ENCODE results near the gene SCUBE3.

Gene SCUBE3

GRCh38 chr6:35294308-35294945 is 80.7 kb downstream of the SCUBE3 start:
- Histone ChIP-seq H3K4me1 (ENCODE audit: insufficient read depth, low read length) (peaks cover 27% of the 10 kb centered on the region), H3K79me2 (ENCODE audit: insufficient read depth, low read length) (peaks cover 18% of the 10 kb centered on the region), H3K4me3 (ENCODE audit: low read depth in 1 of 2, low read length in 2 of 2) (no peak overlapping the region), H3K4me2 (ENCODE audit: insufficient read depth, low read length) (no peak overlapping the region), H4K20me1 (ENCODE audit: insufficient read depth, low read length) (0 out of 2 replicates have a peak, but pooled peaks cover 3% of the 10 kb centered on the region), H3K27ac (ENCODE audit: low read length) (no peak overlapping the region), H3K27me3 (ENCODE audit: insufficient read depth, low read length, poor library complexity) (no peaks in the 10 kb centered on the region), H2AFZ (ENCODE audit: low read depth, low read length) (no peak overlapping the region), H3K36me3 (ENCODE audit: insufficient read depth, low read length) (peaks cover 70% of the 10 kb centered on the region), H3K9ac (ENCODE audit: low read depth, low read length) (no peak overlapping the region), H3K9me3 (ENCODE audit: insufficient read depth, low read length, severe bottlenecking) (no peaks in the 10 kb centered on the region)
- DNase-seq (peak; percentile 59), ATAC-seq (ENCODE audit: insufficient read depth, low read depth) (0 out of 3 replicates have a peak, but pooled peaks have one; percentile 18)
- TF ChIP-seq EZH2 (IDR thresholded peaks at IDR 0.05; ENCODE audit: borderline replicate concordance, low read depth, low read length, severe bottlenecking) = no peak
- TF ChIP-seq CTCF (IDR thresholded peaks at IDR 0.05; ENCODE audit: borderline replicate concordance, extremely low read depth, low read length, poor library complexity, severe bottlenecking) = peak; percentile 83

- Histone ChIP-seq H3K27ac (ENCODE audit: low read length) (no peak overlapping the region), H3K36me3 (ENCODE audit: insufficient read depth, low read length) (peaks cover 65% of the 10 kb centered on the region), H2AFZ (ENCODE audit: low read depth, low read length) (no peak overlapping the region), H3K4me3 (ENCODE audit: low read depth in 1 of 2, low read length in 2 of 2) (no peak overlapping the region), H3K4me1 (ENCODE audit: insufficient read depth, low read length) (peaks cover 33% of the 10 kb centered on the region), H3K27me3 (ENCODE audit: insufficient read depth, low read length, poor library complexity) (no peaks in the 10 kb centered on the region), H3K79me2 (ENCODE audit: insufficient read depth, low read length) (peaks cover 24% of the 10 kb centered on the region), H3K4me2 (ENCODE audit: insufficient read depth, low read length) (no peak overlapping the region), H4K20me1 (ENCODE audit: insufficient read depth, low read length) (no peaks in the 10 kb centered on the region), H3K9ac (ENCODE audit: low read depth, low read length) (no peak overlapping the region), H3K9me3 (ENCODE audit: insufficient read depth, low read length, severe bottlenecking) (no peaks in the 10 kb centered on the region)
- TF ChIP-seq CTCF (IDR thresholded peaks at IDR 0.05; ENCODE audit: borderline replicate concordance, extremely low read depth, low read length, poor library complexity, severe bottlenecking) (no peak), EZH2 (IDR thresholded peaks at IDR 0.05; ENCODE audit: borderline replicate concordance, low read depth, low read length, severe bottlenecking) (no peak)
- ATAC-seq (ENCODE audit: insufficient read depth, low read depth) = no peak
- DNase-seq = no peak
Measured at GRCh38 chr6:35295036-35295435, 81.3 kb downstream of the SCUBE3 start.

DNA sequence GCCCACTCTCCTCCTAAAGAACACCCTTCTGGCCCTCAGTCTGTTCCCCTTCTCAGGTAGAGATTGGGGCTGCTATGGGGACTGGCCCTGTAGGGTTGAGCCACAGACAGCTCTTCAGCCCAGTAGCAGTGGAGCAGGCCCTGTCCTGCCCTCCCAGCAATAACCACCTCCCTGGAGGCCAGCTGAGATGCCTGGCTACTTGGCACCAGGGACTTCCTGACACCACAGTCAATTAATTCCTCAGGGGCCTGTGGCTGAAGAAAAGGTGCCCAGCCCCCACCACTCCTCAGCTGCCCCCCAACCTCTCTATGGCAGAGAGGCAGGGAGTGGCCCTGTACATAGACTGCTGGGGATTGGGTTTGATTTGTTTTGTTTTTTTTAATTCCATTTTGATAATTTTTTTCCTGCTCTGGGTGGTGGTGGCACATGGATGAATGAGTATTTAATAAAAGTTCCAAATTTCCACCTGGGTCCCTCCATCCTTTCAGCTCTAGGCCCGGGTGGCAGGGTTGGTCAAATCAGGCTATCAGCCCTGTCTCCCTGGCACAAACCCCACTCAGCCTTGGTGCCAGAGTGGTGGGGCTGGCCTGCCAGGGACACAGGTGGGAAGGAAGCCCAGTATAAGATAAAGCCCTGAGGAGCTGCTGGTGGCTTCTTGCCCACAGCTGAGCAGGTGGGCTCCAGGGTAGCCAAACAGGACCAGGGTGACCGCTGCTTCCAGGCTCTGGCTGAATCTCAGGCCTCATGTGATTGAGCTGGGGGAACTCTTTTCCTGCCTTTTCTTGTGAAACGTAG is 82.0 kb downstream of the SCUBE3 start:
- no peaks in the 10 kb centered on the region for H3K9me3 ChIP-seq (ENCODE audit: insufficient read depth, low read length, severe bottlenecking)
- H3K9ac ChIP-seq (ENCODE audit: low read depth, low read length) = no peak overlapping the region
- H3K4me3 ChIP-seq (ENCODE audit: low read depth in 1 of 2, low read length in 2 of 2) = no peak overlapping the region
- no peaks in the 10 kb centered on the region for H4K20me1 ChIP-seq (ENCODE audit: insufficient read depth, low read length)
- DNase-seq = no peak
- no peak for ATAC-seq (ENCODE audit: insufficient read depth, low read depth)
- TF ChIP-seq CTCF (IDR thresholded peaks at IDR 0.05; ENCODE audit: borderline replicate concordance, extremely low read depth, low read length, poor library complexity, severe bottlenecking) (no peak), EZH2 (IDR thresholded peaks at IDR 0.05; ENCODE audit: borderline replicate concordance, low read depth, low read length, severe bottlenecking) (no peak)
- H3K4me2 ChIP-seq (ENCODE audit: insufficient read depth, low read length) = no peak overlapping the region
- H2AFZ ChIP-seq (ENCODE audit: low read depth, low read length) = no peak overlapping the region
- H3K79me2 ChIP-seq (ENCODE audit: insufficient read depth, low read length) = peaks cover 31% of the 10 kb centered on the region
- peak overlapping the region; percentile 89; the same call in 1 of the 2 replicates for H3K27ac ChIP-seq (ENCODE audit: low read length)
- no peaks in the 10 kb centered on the region for H3K27me3 ChIP-seq (ENCODE audit: insufficient read depth, low read length, poor library complexity)
- peaks cover 40% of the 10 kb centered on the region for H3K4me1 ChIP-seq (ENCODE audit: insufficient read depth, low read length)
- H3K36me3 ChIP-seq (ENCODE audit: insufficient read depth, low read length) = peaks cover 62% of the 10 kb centered on the region
